Sigmoid colon (tissue), 4 donors: ENCODE measurements around the gene NLGN4X.

Experiments used
- CTCF ChIP-seq, 4 experiments: fragments of 450-650 bp in 3 of 4; fragments of 200-600 bp in 1 of 4; IDR thresholded peaks; one replicate each; pipeline ENCODE4 v1.5.1; 2016 to 2019; ENCODE audit warnings: antibody characterized with exemption in 4 of 4, mild to moderate bottlenecking in 3 of 4, moderate library complexity in 2 of 4
- POLR2A ChIP-seq, 2 donors: fragments of 450-650 bp; IDR thresholded peaks; one replicate each; pipeline ENCODE4 v1.6.1; 2016; ENCODE audit warnings: antibody characterized with exemption in 2 of 2, mild to moderate bottlenecking in 2 of 2, moderate library complexity in 2 of 2
- POLR2AphosphoS5 ChIP-seq, 4 donors: sonication (generic); formaldehyde crosslinking; IDR thresholded peaks; one replicate each; pipeline ENCODE4 v1.6.1; 2017; ENCODE audit warnings: antibody characterized with exemption in 4 of 4

GRCh38 chrX:6024204-6024603 lies 204.5 kb downstream of the NLGN4X start:
- TF ChIP-seq CTCF (IDR thresholded peaks at IDR 0.05) = no peak
- TF ChIP-seq POLR2A (IDR thresholded peaks at IDR 0.05) = no peak
- TF ChIP-seq POLR2AphosphoS5 (IDR thresholded peaks at IDR 0.05) = no peak
